WTC11 (cell line): ENCODE results near the gene STPG4. TPM values are rescaled to one million over a fixed set of nuclear protein-coding genes. Genes with fewer than 3 reads are reported as not detected.

ENCODE experiments used
- ATAC-seq: fragments of 200-7000 bp; cut with Tn5 transposase; 2 replicates; pipeline ENCODE4 v1.10.0; 2021; ENCODE audit warnings: mild to moderate bottlenecking, moderate library complexity
- CTCF ChIA-PET: fragments of 300-600 bp; sonication (Branson Sonifier 250); formaldehyde crosslinking; loops from one replicate; lab custom pipeline; 2021; ENCODE audit warnings: antibody characterized with exemption; lab: Charles Lee
- POLR2A ChIA-PET: fragments of 350-600 bp; sonication (Branson Sonifier 250); formaldehyde crosslinking; loops from one replicate; lab custom pipeline; 2021; ENCODE audit warnings: antibody characterized with exemption; lab: Charles Lee
- DNase-seq: peaks from one replicate; pipeline ENCODE4 v3.0.0; 2021; ENCODE audit warnings: low spot score
- H3K27ac Mint-ChIP-seq: 2 replicates; pipeline ENCODE4 v1.8.0; 2021; ENCODE audit warnings: mixed read lengths
- H3K27me3 Mint-ChIP-seq: 2 replicates; pipeline ENCODE4 v1.8.0; 2021; ENCODE audit warnings: low read depth, mild to moderate bottlenecking, moderate library complexity, mixed read lengths
- H3K36me3 Mint-ChIP-seq: 2 replicates; pipeline ENCODE4 v1.8.0; 2021; ENCODE audit warnings: mixed read lengths
- H3K4me1 Mint-ChIP-seq: 2 replicates; pipeline ENCODE4 v1.8.0; 2022; ENCODE audit warnings: mixed read lengths
- H3K4me3 Mint-ChIP-seq: 2 replicates; pipeline ENCODE4 v1.8.0; 2021; ENCODE audit warnings: mild to moderate bottlenecking, moderate library complexity, mixed read lengths
- H3K9me3 Mint-ChIP-seq: 2 replicates; pipeline ENCODE4 v1.8.0; 2021; ENCODE audit warnings: mixed read lengths
- ATF3 ChIP-seq: sonication (generic); formaldehyde crosslinking; conservative IDR thresholded peaks from 2 replicates; pipeline ENCODE4 v1.8.1; 2022; ENCODE audit warnings: mild to moderate bottlenecking, missing genetic modification reagents
- E2F4 ChIP-seq: sonication (generic); formaldehyde crosslinking; IDR thresholded peaks from 2 replicates; pipeline ENCODE4 v1.8.1; 2022; ENCODE audit warnings: low read depth, mild to moderate bottlenecking, moderate library complexity, missing genetic modification reagents, borderline replicate concordance
- ERG ChIP-seq: fragments of 250-450 bp; sonication (Bioruptor Pico); IDR thresholded peaks from 2 replicates; pipeline ENCODE4 v1.8.0; 2021; ENCODE audit warnings: mild to moderate bottlenecking
- ESRRA ChIP-seq: sonication (generic); formaldehyde crosslinking; IDR thresholded peaks from 2 replicates; pipeline ENCODE4 v1.8.1; 2022; ENCODE audit warnings: mild to moderate bottlenecking, missing genetic modification reagents, borderline replicate concordance
- FOXJ3 ChIP-seq: sonication (generic); formaldehyde crosslinking; IDR thresholded peaks from 2 replicates; pipeline ENCODE4 v1.9.0; 2021; ENCODE audit warnings: missing genetic modification reagents, mild to moderate bottlenecking, borderline replicate concordance
- FOXP1 ChIP-seq: sonication (generic); formaldehyde crosslinking; IDR thresholded peaks from 2 replicates; pipeline ENCODE4 v1.8.0; 2022; ENCODE audit warnings: missing genetic modification reagents, mild to moderate bottlenecking, moderate library complexity, borderline replicate concordance
- GRHL2 ChIP-seq: fragments of 250-450 bp; sonication (Bioruptor Pico); IDR thresholded peaks from 2 replicates; pipeline ENCODE4 v1.8.0; 2022; ENCODE audit warnings: mild to moderate bottlenecking, moderate library complexity; ENCODE audit not compliant: insufficient replicate concordance, severe bottlenecking
- IRF2 ChIP-seq: sonication (generic); formaldehyde crosslinking; IDR thresholded peaks from 2 replicates; pipeline ENCODE4 v1.8.0; 2022; ENCODE audit warnings: low read depth, missing genetic modification reagents, borderline replicate concordance
- JAZF1 ChIP-seq: fragments of 250-450 bp; sonication (Bioruptor Pico); IDR thresholded peaks from 2 replicates; pipeline ENCODE4 v1.9.0; 2021; ENCODE audit warnings: moderate library complexity, mild to moderate bottlenecking, inconsistent platforms
- MAX ChIP-seq: sonication (generic); formaldehyde crosslinking; IDR thresholded peaks from 2 replicates; pipeline ENCODE4 v1.8.0; 2022; ENCODE audit warnings: mild to moderate bottlenecking, missing genetic modification reagents
- NFE2L1 ChIP-seq: sonication (generic); formaldehyde crosslinking; IDR thresholded peaks from 2 replicates; pipeline ENCODE4 v1.8.1; 2023; ENCODE audit warnings: missing genetic modification reagents
- NFYB ChIP-seq: sonication (generic); formaldehyde crosslinking; conservative IDR thresholded peaks from 2 replicates; pipeline ENCODE4 v1.8.0; 2022; ENCODE audit warnings: low read depth, missing genetic modification reagents
- NR3C1 ChIP-seq: sonication (generic); formaldehyde crosslinking; conservative IDR thresholded peaks from 2 replicates; pipeline ENCODE4 v1.8.1; 2023; ENCODE audit warnings: low read depth, mild to moderate bottlenecking, missing genetic modification reagents
- OVOL2 ChIP-seq: fragments of 250-450 bp; sonication (Bioruptor Pico); IDR thresholded peaks from 2 replicates; pipeline ENCODE4 v1.9.0; 2021; ENCODE audit warnings: mild to moderate bottlenecking, borderline replicate concordance
- PRDM15 ChIP-seq: sonication (generic); formaldehyde crosslinking; IDR thresholded peaks from 2 replicates; pipeline ENCODE4 v1.8.0; 2022; ENCODE audit warnings: missing genetic modification reagents
- PRRX2 ChIP-seq: fragments of 250-450 bp; sonication (Bioruptor Pico); IDR thresholded peaks from 2 replicates; pipeline ENCODE4 v1.8.0; 2021; ENCODE audit warnings: mild to moderate bottlenecking
- SMAD4 ChIP-seq: sonication (generic); formaldehyde crosslinking; IDR thresholded peaks from 2 replicates; pipeline ENCODE4 v1.8.0; 2022; ENCODE audit warnings: mild to moderate bottlenecking, missing genetic modification reagents
- TEAD1 ChIP-seq: sonication (generic); formaldehyde crosslinking; IDR thresholded peaks from 2 replicates; pipeline ENCODE4 v1.8.0; 2022; ENCODE audit warnings: mild to moderate bottlenecking, missing genetic modification reagents
- ZNF121 ChIP-seq: sonication (generic); formaldehyde crosslinking; IDR thresholded peaks from 2 replicates; pipeline ENCODE4 v1.8.0; 2023; ENCODE audit warnings: missing genetic modification reagents
- ZNF232 ChIP-seq: sonication (generic); formaldehyde crosslinking; IDR thresholded peaks from 2 replicates; pipeline ENCODE4 v1.8.0; 2022; ENCODE audit warnings: mild to moderate bottlenecking, missing genetic modification reagents
- ZNF416 ChIP-seq: fragments of 250-450 bp; sonication (Bioruptor Pico); IDR thresholded peaks from 2 replicates; pipeline ENCODE4 v1.9.0; 2021; ENCODE audit warnings: mild to moderate bottlenecking, inconsistent platforms
- ZNF512 ChIP-seq: sonication (generic); formaldehyde crosslinking; IDR thresholded peaks from 2 replicates; pipeline ENCODE4 v1.8.1; 2022; ENCODE audit warnings: missing genetic modification reagents, borderline replicate concordance
- total RNA-seq: library from RNA; stranded (reverse); gene quantifications from 3 replicates; pipeline ENCODE4 v1.2.3, GENCODE V29; 2021

The STPG4 gene
- total RNA-seq, 1 experiment from 2014 or later: not detected

GRCh38 chr2:47076126-47076506 lies 79.0 kb downstream of the STPG4 start (continued):
- TF ChIP-seq E2F4 (CRISPR knock-in tag) (no peak), PRRX2 (CRISPR knock-in tag) (no peak), GRHL2 (CRISPR knock-in tag) (no peak), TEAD1 (CRISPR knock-in tag) (no peak)

- ATAC-seq: no peak
- POLR2A ChIA-PET: no interaction called here
Measured at GRCh38 chr2:47075361-47076125, 79.6 kb downstream of the STPG4 start.

More at GRCh38 chr2:47075361-47076125, 79.6 kb downstream of the STPG4 start:
- Mint-ChIP-seq H3K27ac (peak overlapping the region; percentile 80), H3K9me3 (no peaks in the 10 kb centered on the region), H3K4me3 (no peak overlapping the region)
- CTCF ChIA-PET: interaction anchor here (0.5 to 2.2 kb wide), 7 partner anchors 13 to 257 kb away, joined by 3 to 6 read pairs (median 5); no protein-coding TSS in a partner anchor
- TF ChIP-seq OVOL2 (CRISPR knock-in tag): no peak
- no peak for TF ChIP-seq SMAD4
- no peak for TF ChIP-seq ZNF121 (CRISPR knock-in tag)
- TF ChIP-seq JAZF1 (CRISPR knock-in tag): no peak
- TF ChIP-seq ERG (CRISPR knock-in tag): no peak
- TF ChIP-seq ZNF416 (CRISPR knock-in tag): no peak
- no peak for TF ChIP-seq NR3C1 (CRISPR knock-in tag)
- no peak for TF ChIP-seq NFE2L1
- no peak for TF ChIP-seq ATF3 (CRISPR knock-in tag)
- TF ChIP-seq NFYB (CRISPR knock-in tag): no peak
- no peak for TF ChIP-seq IRF2 (CRISPR knock-in tag)
- no peak for TF ChIP-seq FOXP1 (CRISPR knock-in tag)
- TF ChIP-seq PRDM15 (CRISPR knock-in tag): no peak
- TF ChIP-seq ESRRA (CRISPR knock-in tag): no peak
- TF ChIP-seq FOXJ3: no peak
- no peak for TF ChIP-seq ZNF232 (CRISPR knock-in tag)
- TF ChIP-seq ZNF512 (CRISPR knock-in tag): no peak
- no peak for TF ChIP-seq MAX (CRISPR knock-in tag)
- TF ChIP-seq, all 79 proteins: peak for 0
- no peak for DNase-seq
- no peaks in the 10 kb centered on the region; the same call in 1 of the 2 replicates for H3K27me3 Mint-ChIP-seq
- H3K36me3 Mint-ChIP-seq: no peaks in the 10 kb centered on the region
- H3K4me1 Mint-ChIP-seq: peaks cover 60% of the 10 kb centered on the region
